HCT116 (cell line): ENCODE data around the gene CACNG6. TPM values are rescaled to one million over a fixed set of nuclear protein-coding genes. Genes with fewer than 3 reads are reported as not detected.
"Not testable (repeated sequence)": the region's sequence is repeated elsewhere in the genome, so short reads cannot be mapped to it uniquely, and the experiment has no call there.

Experiments used
- ATAC-seq: fragments of 200-7000 bp; cut with Tn5 transposase; 2 replicates; pipeline ENCODE4 v1.9.1; 2020; ENCODE audit warnings: mild to moderate bottlenecking, moderate library complexity
- BruUV-seq: library from RNA; stranded (reverse); fragments of 400-500 nt; replicated peaks from 2 replicates; lab custom pipeline; 2021; lab: Mats Ljungman, UMichigan
- CTCF ChIA-PET: fragments of 300-600 bp; sonication (Branson Sonifier 250); formaldehyde crosslinking; loops from one replicate; lab custom pipeline; 2021; ENCODE audit warnings: antibody characterized with exemption; lab: Charles Lee
- POLR2A ChIA-PET: fragments of 300-600, 350-600 bp; sonication (Branson Sonifier 250); formaldehyde crosslinking; loops from one replicate; lab custom pipeline; 2021; ENCODE audit warnings: antibody characterized with exemption; lab: Charles Lee
- RAD21 ChIA-PET, 2 experiments: fragments of 300-600 bp; sonication (Branson Sonifier 250); formaldehyde crosslinking; loops; one replicate each; lab custom pipeline; 2023; ENCODE audit warnings: low total read pairs in 2 of 2; ENCODE audit not compliant: uncharacterized antibody in 2 of 2, unreplicated experiment in 2 of 2, low non-redundant PET in 1 of 2; lab: Charles Lee
- DNase-seq: peaks from one replicate; pipeline ENCODE4 v3.0.0-alpha.2; 2010; ENCODE audit warnings: low read depth, low spot score
- H2AFZ ChIP-seq: fragments of 200-600 bp; shearing (Covaris generic), sonication (generic); 2 replicates; pipeline ENCODE4 v1.6.1; 2017; ENCODE audit warnings: low read depth, mixed run types, mixed read lengths, antibody characterized with exemption, low read length; ENCODE audit not compliant: poor library complexity, severe bottlenecking
- H3K27ac ChIP-seq: 2 replicates; pipeline ENCODE4 v1.5.1; 2012; ENCODE audit warnings: low read depth, low read length
- H3K27me3 ChIP-seq: fragments of 200-600 bp; sonication (generic); 2 replicates; pipeline ENCODE4 v1.6.1; 2016; ENCODE audit warnings: mixed run types, low read length, mixed read lengths; ENCODE audit not compliant: insufficient read depth
- H3K36me3 ChIP-seq, 2 experiments: fragments of 200-500 bp in 1 of 2; fragments of 200-600 bp in 1 of 2; sonication (Bioruptor generic) in 1 of 2; sonication (generic) in 1 of 2; 2 replicates each; pipeline versions ENCODE4 v1.5.1 to v1.6.1; 2014 to 2016; ENCODE audit warnings: low read length in 2 of 2, inconsistent platforms in 1 of 2, mixed read lengths in 1 of 2, mixed run types in 1 of 2; ENCODE audit not compliant: insufficient read depth in 2 of 2, control insufficient read depth in 1 of 2
- H3K4me1 ChIP-seq, 2 experiments: fragments of 200-600 bp in 1 of 2; sonication (generic) in 1 of 2; 2 replicates each; pipeline versions ENCODE4 v1.5.1 to v1.6.1; 2012 to 2017; ENCODE audit warnings: low read length in 2 of 2, inconsistent platforms in 1 of 2, mild to moderate bottlenecking in 1 of 2, mixed read lengths in 1 of 2, mixed run types in 1 of 2, moderate library complexity in 1 of 2; ENCODE audit not compliant: insufficient read depth in 2 of 2, control insufficient read depth in 1 of 2
- H3K4me2 ChIP-seq: fragments of 200-600 bp; sonication (generic); 2 replicates; pipeline ENCODE4 v1.6.1; 2017; ENCODE audit warnings: mixed run types, low read length, mixed read lengths
- H3K4me3 ChIP-seq, 2 experiments: fragments of 200-600 bp in 1 of 2; sonication (generic) in 1 of 2; replicated peaks in 1 of 2; 2 replicates each; pipeline ENCODE4 v1.5.1; 2011 to 2016; ENCODE audit warnings: low read length in 2 of 2, control low read depth in 1 of 2, low read depth in 1 of 2, mild to moderate bottlenecking in 1 of 2, mixed read lengths in 1 of 2, mixed run types in 1 of 2
- H3K79me2 ChIP-seq: fragments of 200-600 bp; sonication (generic); 2 replicates; pipeline ENCODE4 v1.6.1; 2017; ENCODE audit warnings: mild to moderate bottlenecking, mixed run types, low read length, moderate library complexity, mixed read lengths; ENCODE audit not compliant: insufficient read depth
- H3K9ac ChIP-seq: fragments of 200-600 bp; sonication (generic); 2 replicates; pipeline ENCODE4 v1.6.1; 2016; ENCODE audit warnings: low read length, mixed read lengths
- H3K9me2 ChIP-seq: fragments of 200-600 bp; sonication (generic), shearing (Covaris generic); 2 replicates; pipeline ENCODE4 v1.6.1; 2017; ENCODE audit warnings: mixed run types, mild to moderate bottlenecking, moderate library complexity; ENCODE audit not compliant: insufficient read depth
- H3K9me3 ChIP-seq, 2 experiments: fragments of 200-500 bp in 1 of 2; fragments of 200-600 bp in 1 of 2; sonication (Bioruptor generic) in 1 of 2; sonication (generic) in 1 of 2; 2 replicates each; pipeline ENCODE4 v1.6.1; 2014 to 2017; ENCODE audit warnings: low read length in 2 of 2, mixed read lengths in 2 of 2, inconsistent platforms in 1 of 2, low read depth in 1 of 2, mild to moderate bottlenecking in 1 of 2, mixed run types in 1 of 2, moderate library complexity in 1 of 2; ENCODE audit not compliant: control insufficient read depth in 1 of 2, insufficient read depth in 1 of 2
- H4K20me1 ChIP-seq: fragments of 200-600 bp; sonication (generic), shearing (Covaris generic); 2 replicates; pipeline ENCODE4 v1.6.1; 2017; ENCODE audit warnings: mixed run types, mild to moderate bottlenecking, moderate library complexity; ENCODE audit not compliant: insufficient read depth
- CBX3 ChIP-seq: IDR thresholded peaks from 2 replicates; pipeline ENCODE4 v1.6.1; 2012; ENCODE audit warnings: low read depth
- CEBPB ChIP-seq: IDR thresholded peaks from 2 replicates; pipeline ENCODE4 v1.6.1; 2012; ENCODE audit warnings: low read depth
- CTCF ChIP-seq, 3 experiments: fragments of 200-600 bp in 1 of 3; sonication (generic) in 1 of 3; IDR thresholded peaks in 2 of 3; conservative IDR thresholded peaks in 1 of 3; 2 replicates each; pipeline ENCODE4 v1.5.1; 2012 to 2017; ENCODE audit warnings: low read depth in 2 of 3, low read length in 2 of 3, antibody characterized with exemption in 1 of 3, borderline replicate concordance in 1 of 3, control low read depth in 1 of 3, mild to moderate bottlenecking in 1 of 3, mixed read lengths in 1 of 3, mixed run types in 1 of 3, moderate library complexity in 1 of 3; ENCODE audit not compliant: insufficient read depth in 1 of 3
- EZH2 ChIP-seq: fragments of 200-600 bp; sonication (generic); IDR thresholded peaks from 2 replicates; pipeline ENCODE4 v1.6.1; 2017; ENCODE audit warnings: antibody characterized with exemption, mixed run types
- EZH2phosphoT487 ChIP-seq: fragments of 200-600 bp; IDR thresholded peaks from 2 replicates; pipeline ENCODE4 v1.6.1; 2018; ENCODE audit warnings: antibody characterized with exemption, borderline replicate concordance
- FOSL1 ChIP-seq: IDR thresholded peaks from 2 replicates; pipeline ENCODE4 v1.6.1; 2012; ENCODE audit warnings: low read depth
- JUND ChIP-seq: IDR thresholded peaks from 2 replicates; pipeline ENCODE4 v1.6.1; 2012
- MAX ChIP-seq: IDR thresholded peaks from 2 replicates; pipeline ENCODE4 v1.6.1; 2012
- POLR2A ChIP-seq: IDR thresholded peaks from 2 replicates; pipeline ENCODE4 v1.7.0; 2011; ENCODE audit warnings: borderline replicate concordance; ENCODE audit not compliant: insufficient read depth, insufficient read length; ENCODE audit errors: extremely low read depth
- POLR2AphosphoS5 ChIP-seq: IDR thresholded peaks from 2 replicates; pipeline ENCODE4 v1.6.1; 2011; ENCODE audit warnings: mild to moderate bottlenecking, low read depth, low read length, moderate library complexity
- SIN3A ChIP-seq: IDR thresholded peaks from 2 replicates; pipeline ENCODE4 v1.6.1; 2012; ENCODE audit warnings: low read depth
- SRF ChIP-seq: IDR thresholded peaks from 2 replicates; pipeline ENCODE4 v1.6.1; 2012; ENCODE audit warnings: low read depth
- YY1 ChIP-seq: IDR thresholded peaks from 2 replicates; pipeline ENCODE4 v1.6.1; 2011; ENCODE audit warnings: low read length, low read depth, moderate library complexity, mild to moderate bottlenecking; ENCODE audit not compliant: insufficient replicate concordance; ENCODE audit errors: extremely low read depth
- ZBTB33 ChIP-seq: IDR thresholded peaks from 2 replicates; pipeline ENCODE4 v1.6.1; 2011; ENCODE audit warnings: mild to moderate bottlenecking, low read length, moderate library complexity; ENCODE audit not compliant: insufficient replicate concordance; ENCODE audit errors: extremely low read depth
- ZNF274 ChIP-seq: fragments of 200-500 bp; sonication (Bioruptor generic); IDR thresholded peaks from 2 replicates; pipeline ENCODE4 v1.6.1; 2014; ENCODE audit warnings: mild to moderate bottlenecking, low read depth, low read length, inconsistent platforms
- intact Hi-C: fragments of 100-400 bp; cut with micrococcal nuclease; formaldehyde crosslinking; loops from 2 replicates; pipeline ENCODE4 v1.10.0; 2022
- total RNA-seq: library from RNA; stranded (reverse); gene quantifications from one replicate; pipeline ENCODE4 v1.2.1, GENCODE V29; 2021; ENCODE audit not compliant: unreplicated experiment

The CACNG6 gene
- total RNA-seq, 1 experiment from 2014 or later: 0.15 TPM

GRCh38 chr19:54035215-54036178 lies 44.1 kb downstream of the CACNG6 start:
- intact Hi-C loops: no loop called here
- Histone ChIP-seq H3K27me3 (no peaks in the 10 kb centered on the region), H3K9ac (no peak overlapping the region), H4K20me1 (no peaks in the 10 kb centered on the region), H2AFZ (no peak overlapping the region), H3K9me2 (no peaks in the 10 kb centered on the region), H3K4me2 (no peak overlapping the region), H3K79me2 (no peaks in the 10 kb centered on the region), H3K36me3 (no peaks in the 10 kb centered on the region), H3K4me1 (no peaks in the 10 kb centered on the region), H3K9me3 (no peaks in the 10 kb centered on the region), H3K27ac (no peak overlapping the region), H3K4me3 (no peak overlapping the region)
- CTCF ChIA-PET: no interaction called here
- no peak for ATAC-seq
- no peak for DNase-seq
- TF ChIP-seq SIN3A (no peak), ZNF274 (no peak), ZBTB33 (no peak), CEBPB (no peak), CBX3 (no peak), JUND (no peak), POLR2AphosphoS5 (no peak), YY1 (no peak), EZH2phosphoT487 (no peak), FOSL1 (no peak), CTCF (IDR thresholded peaks at IDR 0.05 in 2 of 3, conservative IDR thresholded peaks at IDR 0.05 in 1 of 3; ENCODE audit: borderline replicate concordance in 1 of 3, insufficient read depth in 1 of 3, low read depth in 2 of 3, low read length in 2 of 3) (no peak), SRF (no peak), MAX (no peak), EZH2 (no peak), POLR2A (no peak)
- BruUV-seq: no TSS peak
- POLR2A ChIA-PET: no interaction called here
- RAD21 ChIA-PET: no interaction called here

GRCh38 chr19:54036542-54036941 lies 45.1 kb downstream of the CACNG6 start:
- POLR2A ChIA-PET, intact Hi-C loops, H4K20me1 ChIP-seq, H3K9ac ChIP-seq, BruUV-seq, H3K4me3 ChIP-seq, H3K36me3 ChIP-seq, H3K4me1 ChIP-seq, DNase-seq, ATAC-seq, H3K79me2 ChIP-seq, H3K9me3 ChIP-seq, H3K9me2 ChIP-seq, H3K4me2 ChIP-seq, RAD21 ChIA-PET, CTCF ChIA-PET, H2AFZ ChIP-seq, H3K27ac ChIP-seq, H3K27me3 ChIP-seq: not testable (repeated sequence)
